Raji (cell line): ENCODE measurements around the gene PGAM1.

Source experiments
- POLR2A ChIP-seq: IDR thresholded peaks from 2 replicates; pipeline ENCODE4 v1.6.1; 2011; ENCODE audit warnings: low read depth, low read length, control low read depth; ENCODE audit not compliant: insufficient read depth

The PGAM1 gene

GRCh38 chr10:97400665-97401454 lies 25.1 kb upstream of the PGAM1 start, which contains the start of gene RRP12:
Gene RRP12 (minus strand): TSS chr10:97401340. CDS start chr10:97401231, 109 bp downstream.
- peak; percentile 88 for TF ChIP-seq POLR2A

- no peak for TF ChIP-seq POLR2A
Observed at GRCh38 chr10:97401455-97401919, 24.5 kb upstream of the PGAM1 start.

- no peak for TF ChIP-seq POLR2A
Observed at GRCh38 chr10:97404044-97404443, 21.9 kb upstream of the PGAM1 start.

GRCh38 chr10:97406064-97406463 lies 19.9 kb upstream of the PGAM1 start:
- no peak for TF ChIP-seq POLR2A

- TF ChIP-seq POLR2A: 0 out of 2 replicates have a peak, but pooled peaks have one; percentile 22
Observed at GRCh38 chr10:97407211-97407951, 18.6 kb upstream of the PGAM1 start.

- TF ChIP-seq POLR2A: no peak
Observed at GRCh38 chr10:97407952-97408248, 18.1 kb upstream of the PGAM1 start.

GRCh38 chr10:97408496-97408992 lies 17.4 kb upstream of the PGAM1 start:
- no peak for TF ChIP-seq POLR2A

GRCh38 chr10:97411406-97411805 lies 14.6 kb upstream of the PGAM1 start:
- TF ChIP-seq POLR2A: no peak

- no peak for TF ChIP-seq POLR2A
Observed at GRCh38 chr10:97412891-97413304, 13.1 kb upstream of the PGAM1 start.

GRCh38 chr10:97416565-97416964 lies 9.4 kb upstream of the PGAM1 start:
- no peak for TF ChIP-seq POLR2A

GRCh38 chr10:97426776-97427570 lies 982 bp downstream of the PGAM1 start:
- no peak for TF ChIP-seq POLR2A

- TF ChIP-seq POLR2A: no peak
Observed at GRCh38 chr10:97427571-97428179, 1.7 kb downstream of the PGAM1 start.

GRCh38 chr10:97428572-97428981 lies 2.6 kb downstream of the PGAM1 start:
- TF ChIP-seq POLR2A: no peak

- no peak for TF ChIP-seq POLR2A
Observed at GRCh38 chr10:97434055-97434454, 8.1 kb downstream of the PGAM1 start.

- TF ChIP-seq POLR2A: no peak
Observed at GRCh38 chr10:97434557-97434956, 8.6 kb downstream of the PGAM1 start.
